Astrocyte of the cerebellum (primary cell): ENCODE measurements around the gene GNG12.

ENCODE experiments used
- DNase-seq: peaks from one replicate; pipeline ENCODE4 v3.0.0-alpha.2; 2011; ENCODE audit warnings: low read depth
- H3K4me3 ChIP-seq: 2 replicates; pipeline ENCODE4 v1.5.1; 2011; ENCODE audit warnings: mild to moderate bottlenecking, low read depth, low read length, moderate library complexity
- in situ Hi-C: cut with HindIII; loops from 2 replicates; pipeline ENCODE4 v1.10.0; 2017; ENCODE audit warnings: low sequenced_read_pairs
- TF ChIP-seq, protein P1 (sequence below): IDR thresholded peaks from 2 replicates; pipeline ENCODE4 v1.5.1; 2012; ENCODE audit warnings: low read length, low read depth, moderate library complexity, mild to moderate bottlenecking; ENCODE audit errors: missing control alignments

GNG12 gene

DNA sequence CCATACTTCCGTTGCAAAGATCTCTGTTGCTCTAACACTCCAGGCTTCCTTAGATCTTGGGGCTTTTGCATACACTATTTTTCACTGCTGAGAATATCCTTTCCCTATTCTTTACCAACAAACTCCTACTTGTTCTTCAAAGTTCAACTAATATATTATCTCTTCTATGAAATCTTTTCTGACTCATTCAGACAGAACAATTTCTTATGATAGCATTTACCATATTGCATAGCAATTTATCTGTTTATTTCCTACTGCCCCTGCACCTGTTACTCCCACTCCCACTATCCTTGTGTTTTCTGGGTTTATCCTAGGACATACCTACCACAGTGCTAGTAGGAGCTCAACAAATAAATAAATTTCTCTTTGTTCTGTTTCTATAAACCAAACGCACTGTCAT lies 137.3 kb downstream of the GNG12 start:
- H3K4me3 ChIP-seq = no peak overlapping the region
- TF ChIP-seq, protein P1, sequence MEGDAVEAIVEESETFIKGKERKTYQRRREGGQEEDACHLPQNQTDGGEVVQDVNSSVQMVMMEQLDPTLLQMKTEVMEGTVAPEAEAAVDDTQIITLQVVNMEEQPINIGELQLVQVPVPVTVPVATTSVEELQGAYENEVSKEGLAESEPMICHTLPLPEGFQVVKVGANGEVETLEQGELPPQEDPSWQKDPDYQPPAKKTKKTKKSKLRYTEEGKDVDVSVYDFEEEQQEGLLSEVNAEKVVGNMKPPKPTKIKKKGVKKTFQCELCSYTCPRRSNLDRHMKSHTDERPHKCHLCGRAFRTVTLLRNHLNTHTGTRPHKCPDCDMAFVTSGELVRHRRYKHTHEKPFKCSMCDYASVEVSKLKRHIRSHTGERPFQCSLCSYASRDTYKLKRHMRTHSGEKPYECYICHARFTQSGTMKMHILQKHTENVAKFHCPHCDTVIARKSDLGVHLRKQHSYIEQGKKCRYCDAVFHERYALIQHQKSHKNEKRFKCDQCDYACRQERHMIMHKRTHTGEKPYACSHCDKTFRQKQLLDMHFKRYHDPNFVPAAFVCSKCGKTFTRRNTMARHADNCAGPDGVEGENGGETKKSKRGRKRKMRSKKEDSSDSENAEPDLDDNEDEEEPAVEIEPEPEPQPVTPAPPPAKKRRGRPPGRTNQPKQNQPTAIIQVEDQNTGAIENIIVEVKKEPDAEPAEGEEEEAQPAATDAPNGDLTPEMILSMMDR = no peak
- in situ Hi-C loops = loop anchor here (25.0 kb wide), 1 partner anchor 159 kb away; no protein-coding TSS in a partner anchor
- DNase-seq = no peak

DNA sequence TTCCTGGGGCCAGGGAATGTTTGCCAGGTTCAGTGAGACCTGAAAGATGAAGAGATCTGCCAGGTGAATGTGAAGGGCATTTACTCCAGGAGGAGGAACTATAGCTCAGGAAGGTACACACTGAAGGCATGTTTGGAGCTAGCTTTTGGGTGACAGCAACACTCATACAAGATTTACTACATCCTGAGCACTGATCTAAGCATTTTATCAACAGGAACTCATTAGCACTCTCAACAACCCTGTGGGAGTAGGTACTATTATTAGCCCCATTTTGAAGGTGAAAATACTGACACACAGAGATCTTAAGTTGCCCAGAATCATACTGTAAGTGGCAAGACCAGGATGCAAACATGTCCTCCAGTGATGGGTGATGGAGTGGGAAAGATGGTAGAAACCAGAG lies 141.6 kb downstream of the GNG12 start:
- TF ChIP-seq, protein P1 = no peak
- no peak for DNase-seq
- no peak overlapping the region for H3K4me3 ChIP-seq
- in situ Hi-C loops = loop anchor here (25.0 kb wide), 1 partner anchor 154 kb away; no protein-coding TSS in a partner anchor

DNA sequence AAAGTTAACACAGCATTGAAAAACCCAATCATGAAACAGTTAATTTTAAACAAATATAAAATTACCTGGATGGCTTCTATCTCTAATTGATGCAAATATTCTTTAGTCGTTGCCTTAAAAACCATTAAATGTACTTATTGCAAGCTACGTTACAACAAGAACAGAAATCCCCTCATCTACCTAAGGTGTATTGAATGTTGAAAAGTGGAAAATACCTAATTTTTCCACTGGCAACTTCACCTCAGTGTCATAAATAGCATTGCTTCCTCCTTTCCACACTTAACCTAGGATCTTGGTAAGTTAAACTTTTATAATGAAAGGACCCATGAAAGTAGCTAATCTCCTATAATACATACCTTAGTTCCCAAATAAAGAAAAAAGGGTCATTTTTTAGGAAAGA lies 142.9 kb downstream of the GNG12 start:
- H3K4me3 ChIP-seq = no peak overlapping the region
- TF ChIP-seq, protein P1 = no peak
- no peak for DNase-seq
- in situ Hi-C loops = loop anchor here (25.0 kb wide), 1 partner anchor 153 kb away; no protein-coding TSS in a partner anchor

DNA sequence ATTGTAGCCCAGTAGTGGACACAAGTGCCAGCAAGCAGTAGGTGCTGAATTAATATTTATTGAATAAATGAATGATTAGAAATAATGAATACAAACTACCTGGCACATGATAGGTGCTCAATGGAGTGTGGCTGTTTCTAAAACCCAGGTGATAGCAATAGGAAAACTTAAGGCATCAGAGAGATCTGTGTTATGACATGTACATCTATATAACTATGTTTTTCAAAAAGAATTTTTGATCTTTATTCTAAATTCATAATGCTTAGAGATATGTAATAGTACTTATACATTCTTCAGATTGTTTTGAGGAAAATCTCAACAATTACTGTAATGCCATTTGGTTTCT lies 143.3 kb downstream of the GNG12 start:
- in situ Hi-C loops = loop anchor here (25.0 kb wide), 1 partner anchor 153 kb away; no protein-coding TSS in a partner anchor

DNA sequence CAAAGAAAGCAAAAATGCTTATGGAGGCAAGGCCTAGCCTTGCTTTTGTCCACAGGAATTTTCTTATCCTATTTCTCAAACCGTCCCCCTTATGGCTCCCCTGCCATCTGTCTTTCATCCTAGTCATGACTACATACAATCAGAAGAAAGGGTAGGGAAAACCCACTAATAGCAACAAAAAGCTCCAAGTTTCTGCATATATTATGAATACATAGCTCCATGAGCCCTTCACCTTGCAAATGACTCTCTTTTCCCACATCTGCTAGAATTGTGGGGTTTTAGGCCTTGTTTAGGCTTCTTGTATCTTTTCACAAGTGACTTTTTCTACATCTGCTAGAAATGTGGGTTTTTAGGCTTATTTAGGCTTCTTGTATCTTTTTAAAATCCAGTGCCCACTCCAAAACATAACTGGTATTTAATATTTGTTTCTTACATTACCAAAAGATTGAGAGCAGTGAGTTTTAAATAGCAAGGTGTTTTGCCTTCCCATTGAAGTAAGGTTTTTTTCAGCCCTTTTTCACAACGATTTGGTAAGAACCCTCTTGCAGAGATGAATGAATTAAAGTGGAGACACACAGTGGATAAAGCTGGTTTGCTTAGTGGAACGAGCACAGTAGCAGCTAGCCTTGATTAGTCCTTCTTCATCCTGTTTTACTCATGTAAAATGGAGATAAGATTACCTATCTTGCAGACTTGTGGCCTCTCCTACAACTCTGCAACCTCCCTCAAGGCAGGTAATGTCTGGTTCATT lies 143.8 kb downstream of the GNG12 start:
- no peak for DNase-seq

More for the DNA sequence above, 143.3 kb downstream of the GNG12 start:
- TF ChIP-seq, protein P1 = no peak
- DNase-seq = no peak
- H3K4me3 ChIP-seq = no peak overlapping the region

DNA sequence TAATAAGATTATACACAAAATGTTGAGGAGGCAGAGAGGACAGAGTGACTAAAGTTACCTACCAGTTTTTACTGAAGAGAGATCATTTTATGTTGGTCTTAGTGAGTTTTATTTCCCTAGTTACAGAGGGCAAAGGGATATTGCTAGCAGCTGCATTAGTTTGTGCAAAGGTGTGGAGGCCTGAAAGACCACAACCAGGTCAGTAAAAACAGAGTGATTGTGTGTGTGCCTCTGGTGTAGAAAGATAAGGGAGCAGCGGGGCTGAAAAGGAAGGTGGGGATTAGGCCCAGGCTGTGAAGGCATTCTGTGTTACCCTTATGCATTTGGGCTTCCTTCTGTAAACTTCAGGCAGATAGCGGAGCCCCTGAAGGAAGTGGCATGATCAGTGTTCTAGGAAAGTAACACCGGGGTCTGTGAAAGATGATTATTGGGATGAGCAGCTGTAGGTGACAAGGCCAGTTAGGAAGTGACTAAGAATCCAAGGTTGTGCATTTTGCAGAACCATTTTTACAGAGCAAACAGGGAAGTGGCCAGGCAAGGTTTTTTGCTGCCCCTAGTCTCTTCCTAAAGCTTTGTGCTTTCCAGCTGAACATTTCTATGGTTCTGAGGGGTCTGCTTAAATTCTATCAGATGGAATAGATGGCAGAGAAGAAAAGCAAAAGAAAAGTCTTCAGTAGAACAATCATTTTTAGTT lies 144.6 kb downstream of the GNG12 start:
- H3K4me3 ChIP-seq = no peak overlapping the region
- in situ Hi-C loops = loop anchor here (25.0 kb wide), 1 partner anchor 151 kb away; no protein-coding TSS in a partner anchor
- no peak for DNase-seq
- TF ChIP-seq, protein P1 = no peak

More for the DNA sequence above, 143.8 kb downstream of the GNG12 start:
- TF ChIP-seq, protein P1 = no peak
- in situ Hi-C loops = loop anchor here (25.0 kb wide), 1 partner anchor 152 kb away; no protein-coding TSS in a partner anchor
- no peak overlapping the region for H3K4me3 ChIP-seq
